SK-N-SH (cell line): Measurements from ENCODE around the gene ARHGEF17. TPM values are rescaled to one million over a fixed set of nuclear protein-coding genes. Genes with fewer than 3 reads are reported as not detected.

Source experiments
- CTCF ChIA-PET: fragments of 300-600, 350-600 bp; formaldehyde crosslinking; extraction: SDS; loops from one replicate; lab custom pipeline; 2021; lab: Yijun Ruan, JAX
- POLR2A ChIA-PET: fragments of 350-600 bp; sonication (Branson Sonifier 250); formaldehyde crosslinking; extraction: SDS; loops from one replicate; lab custom pipeline; 2020; ENCODE audit warnings: antibody characterized with exemption, inconsistent platforms; lab: Yijun Ruan, JAX
- DNase-seq: peaks from one replicate; pipeline ENCODE4 v3.0.0; 2012
- H2AFZ ChIP-seq: fragments of 200-600 bp; sonication (generic); 2 replicates; pipeline ENCODE4 v1.8.1; 2016; ENCODE audit warnings: antibody characterized with exemption, mild to moderate bottlenecking, low read depth
- H3F3A ChIP-seq: fragments of 200-600 bp; sonication (generic); replicated peaks from 2 replicates; pipeline ENCODE3; 2016; ENCODE audit warnings: antibody characterized with exemption, mild to moderate bottlenecking; ENCODE audit not compliant: insufficient read depth
- H3K27ac ChIP-seq, 2 experiments: fragments of 200-500 bp in 1 of 2; fragments of 200-600 bp in 1 of 2; sonication (Bioruptor generic) in 1 of 2; sonication (generic), shearing (Covaris generic) in 1 of 2; 2 replicates each; pipeline versions ENCODE4 v1.5.1 to v1.6.1; 2014 to 2016; ENCODE audit warnings: low read depth in 2 of 2, inconsistent platforms in 1 of 2, low read length in 1 of 2, mild to moderate bottlenecking in 1 of 2, mixed read lengths in 1 of 2
- H3K27me3 ChIP-seq: fragments of 200-600 bp; sonication (generic), shearing (Covaris generic); 2 replicates; pipeline ENCODE4 v1.6.1; 2016; ENCODE audit warnings: mixed run types; ENCODE audit not compliant: insufficient read depth
- H3K36me3 ChIP-seq, 2 experiments: fragments of 200-500 bp in 1 of 2; fragments of 200-600 bp in 1 of 2; sonication (Bioruptor generic) in 1 of 2; sonication (generic) in 1 of 2; replicated peaks in 1 of 2; 2 replicates each; pipeline versions ENCODE3 to v1.5.1; 2014 to 2016; ENCODE audit warnings: low read length in 1 of 2, mild to moderate bottlenecking in 1 of 2; ENCODE audit not compliant: insufficient read depth in 2 of 2, control insufficient read depth in 1 of 2
- H3K4me1 ChIP-seq, 2 experiments: fragments of 200-500 bp in 1 of 2; fragments of 200-600 bp in 1 of 2; sonication (Bioruptor generic) in 1 of 2; sonication (generic), shearing (Covaris generic) in 1 of 2; 2 replicates each; pipeline versions ENCODE4 v1.5.1 to v1.6.1; 2014 to 2016; ENCODE audit warnings: low read depth in 1 of 2, low read length in 1 of 2, mixed run types in 1 of 2; ENCODE audit not compliant: insufficient read depth in 2 of 2, control insufficient read depth in 1 of 2
- H3K4me2 ChIP-seq: fragments of 200-600 bp; sonication (generic), shearing (Covaris generic); 2 replicates; pipeline ENCODE4 v1.6.1; 2017; ENCODE audit warnings: mixed run types
- H3K4me3 ChIP-seq, 2 experiments: fragments of 200-500 bp in 1 of 2; fragments of 200-600 bp in 1 of 2; sonication (Bioruptor generic) in 1 of 2; sonication (generic), shearing (Covaris generic) in 1 of 2; 2 replicates each; pipeline versions ENCODE4 v1.5.1 to v1.8.1; 2014 to 2016; ENCODE audit warnings: low read depth in 2 of 2, inconsistent platforms in 1 of 2, low read length in 1 of 2, mild to moderate bottlenecking in 1 of 2, mixed read lengths in 1 of 2, moderate library complexity in 1 of 2
- H3K79me2 ChIP-seq: fragments of 200-600 bp; sonication (generic); 2 replicates; pipeline ENCODE4 v1.8.1; 2017; ENCODE audit warnings: mild to moderate bottlenecking; ENCODE audit not compliant: insufficient read depth
- H3K9ac ChIP-seq: fragments of 200-600 bp; sonication (generic); 2 replicates; pipeline ENCODE4 v1.6.1; 2017; ENCODE audit warnings: mixed run types
- H3K9me2 ChIP-seq: fragments of 200-600 bp; sonication (generic); 2 replicates; pipeline ENCODE4 v1.6.1; 2017; ENCODE audit warnings: mixed run types
- H3K9me3 ChIP-seq: fragments of 200-600 bp; sonication (generic); 2 replicates; pipeline ENCODE4 v1.6.1; 2017; ENCODE audit warnings: mixed run types, mild to moderate bottlenecking, moderate library complexity
- H4K20me1 ChIP-seq: fragments of 200-600 bp; sonication (generic); 2 replicates; pipeline ENCODE4 v1.6.1; 2017; ENCODE audit warnings: mild to moderate bottlenecking, mixed run types; ENCODE audit not compliant: insufficient read depth
- CHD2 ChIP-seq: fragments of 150-350 bp; IDR thresholded peaks from 2 replicates; pipeline ENCODE4 v1.6.1; 2018; ENCODE audit warnings: low read length; ENCODE audit not compliant: partially characterized antibody
- CTCF ChIP-seq: fragments of 200-600 bp; sonication (generic); IDR thresholded peaks from 2 replicates; pipeline ENCODE4 v1.6.1; 2017; ENCODE audit warnings: antibody characterized with exemption, mild to moderate bottlenecking, moderate library complexity
- ELF1 ChIP-seq: IDR thresholded peaks from 2 replicates; pipeline ENCODE4 v1.4.0; 2012
- EP300 ChIP-seq, 2 experiments: IDR thresholded peaks; 2 replicates each; pipeline versions ENCODE4 v1.4.0 to v1.6.1; 2012; ENCODE audit warnings: borderline replicate concordance in 1 of 2, low read depth in 1 of 2, low read length in 1 of 2
- FOXJ3 ChIP-seq: sonication (generic); formaldehyde crosslinking; IDR thresholded peaks from 2 replicates; pipeline ENCODE4 v1.5.1; 2020; ENCODE audit warnings: mild to moderate bottlenecking, missing genetic modification reagents
- FOXM1 ChIP-seq: IDR thresholded peaks from 2 replicates; pipeline ENCODE4 v1.4.0; 2012; ENCODE audit warnings: low read depth, mild to moderate bottlenecking
- GABPA ChIP-seq: IDR thresholded peaks from 2 replicates; pipeline ENCODE4 v1.4.0; 2012; ENCODE audit warnings: low read depth, mild to moderate bottlenecking
- JUND ChIP-seq: IDR thresholded peaks from 2 replicates; pipeline ENCODE4 v1.4.0; 2012
- MEF2A ChIP-seq: IDR thresholded peaks from 2 replicates; pipeline ENCODE4 v1.4.0; 2012; ENCODE audit warnings: low read depth, borderline replicate concordance
- NFIC ChIP-seq: IDR thresholded peaks from 2 replicates; pipeline ENCODE4 v1.4.0; 2012; ENCODE audit warnings: borderline replicate concordance
- NRF1 ChIP-seq: IDR thresholded peaks from 2 replicates; pipeline ENCODE4 v1.6.1; 2012; ENCODE audit warnings: low read depth, mild to moderate bottlenecking, low read length
- PBX3 ChIP-seq: IDR thresholded peaks from 2 replicates; pipeline ENCODE4; 2012
- POLR2AphosphoS5 ChIP-seq: IDR thresholded peaks from 2 replicates; pipeline ENCODE4 v1.6.1; 2012; ENCODE audit warnings: low read depth, low read length
- RCOR1 ChIP-seq: fragments of 150-350 bp; IDR thresholded peaks from 2 replicates; pipeline ENCODE4 v1.6.1; 2017; ENCODE audit warnings: antibody characterized with exemption, low read length
- REST ChIP-seq: IDR thresholded peaks from 2 replicates; pipeline ENCODE4 v1.6.1; 2012; ENCODE audit warnings: mild to moderate bottlenecking, low read depth, low read length, moderate library complexity
- SIN3A ChIP-seq: IDR thresholded peaks from 2 replicates; pipeline ENCODE4 v1.6.1; 2012; ENCODE audit warnings: low read depth, mild to moderate bottlenecking, low read length, moderate library complexity, borderline replicate concordance
- SMC3 ChIP-seq: IDR thresholded peaks from 2 replicates; pipeline ENCODE4 v1.6.1; 2012; ENCODE audit warnings: low read depth, low read length, improper control_type of control experiment
- TAF1 ChIP-seq: IDR thresholded peaks from 2 replicates; pipeline ENCODE4 v1.6.1; 2012; ENCODE audit warnings: low read depth, mild to moderate bottlenecking, low read length, moderate library complexity, borderline replicate concordance
- TCF12 ChIP-seq: IDR thresholded peaks from 2 replicates; pipeline ENCODE4 v1.4.0; 2012
- YY1 ChIP-seq: IDR thresholded peaks from 2 replicates; pipeline ENCODE4 v1.4.0; 2012; ENCODE audit warnings: low read depth, mild to moderate bottlenecking
- ZBTB33 ChIP-seq: IDR thresholded peaks from 2 replicates; pipeline ENCODE4 v1.4.0; 2012; ENCODE audit warnings: low read depth, borderline replicate concordance
- WGBS: methylation state at CpG from one replicate; pipeline ENCODE4 v1.1.6; 2017; ENCODE audit warnings: low lambda C conversion rate; 5-methylcytosine and 5-hydroxymethylcytosine counted together
- polyA plus RNA-seq, 3 experiments: library from polyadenylated mRNA; depleted of rRNA; stranded (reverse); fragments of >200 nt; gene quantifications; 2 replicates each; pipeline ENCODE4 v1.2.3, GENCODE V29; 2012

Gene ARHGEF17
- polyA plus RNA-seq, 1 of the 3 experiments (the other 2 are of a cell fraction), result 45.9 TPM

- WGBS, result 32% methylated on average over 8 of the region's 14 CpGs
- Histone ChIP-seq H3K9me3 (no peaks in the 10 kb centered on the region), H3K36me3 (peaks cover 0 to 13% of the 10 kb centered on the region in 2 experiments), H3K79me2 (peaks cover 98% of the 10 kb centered on the region), H3K9me2 (no peaks in the 10 kb centered on the region), H3F3A (peaks cover 55% of the 10 kb centered on the region), H3K27me3 (no peaks in the 10 kb centered on the region), H3K9ac (peak overlapping the region; percentile 65), H4K20me1 (peaks cover 11% of the 10 kb centered on the region; the same call in 1 of the 2 replicates), H2AFZ (no peak overlapping the region), H3K27ac (peak overlapping the region; percentile 92 to 98), H3K4me3 (peak overlapping the region in 1 of 2 experiments; percentile 33; a peak in 1 of 4 replicates), H3K4me2 (peak overlapping the region; percentile 75), H3K4me1 (peaks cover 79 to 84% of the 10 kb centered on the region in 2 experiments)
- POLR2A ChIA-PET, result no interaction called here
- DNase-seq, result peak; percentile 54
- CTCF ChIA-PET, result interaction anchor here (1.4 to 17.6 kb wide), 4 partner anchors 12 to 181 kb away, joined by 4 to 223 read pairs (median 28); partner anchors contain the start of genes ARHGEF17 and FCHSD2
- no peak for TF ChIP-seq RCOR1
- peak; percentile 41; the same call in 1 of the 2 replicates for TF ChIP-seq SIN3A
- TF ChIP-seq CTCF, result 0 out of 2 replicates have a peak, but pooled peaks have one; percentile 6
- no peak for TF ChIP-seq NRF1
- no peak for TF ChIP-seq FOXJ3 (CRISPR knock-in tag)
- peak; percentile 62 for TF ChIP-seq TCF12
- peak; percentile 56 for TF ChIP-seq NFIC
- TF ChIP-seq EP300 (IDR thresholded peaks at IDR 0.05; ENCODE audit: borderline replicate concordance in 1 of 2, low read depth in 1 of 2, low read length in 1 of 2), result peak in 1 of 2 experiments; percentile 39; a peak in 1 of 4 replicates
- TF ChIP-seq JUND, result no peak
- TF ChIP-seq MEF2A, result peak; percentile 98
- peak; percentile 33 for TF ChIP-seq PBX3
These were observed 15.4 kb downstream of the ARHGEF17 start for GRCh38 chr11:73323464-73323863.

- WGBS, result 98% methylated on average over 6 of the region's 9 CpGs
- no peaks in the 10 kb centered on the region for H3K27me3 ChIP-seq
- H4K20me1 ChIP-seq, result peaks cover 8% of the 10 kb centered on the region; the same call in 1 of the 2 replicates
- no peak overlapping the region for H2AFZ ChIP-seq
- H3F3A ChIP-seq, result peaks cover 55% of the 10 kb centered on the region
- H3K27ac ChIP-seq, result peak overlapping the region; percentile 92 to 98
- peaks cover 82 to 84% of the 10 kb centered on the region in 2 experiments for H3K4me1 ChIP-seq
- DNase-seq, result no peak
- POLR2A ChIA-PET, result no interaction called here
- CTCF ChIA-PET, result interaction anchor here (0.9 to 17.6 kb wide), 4 partner anchors 11 to 182 kb away, joined by 3 to 223 read pairs (median 26); partner anchors contain the start of genes ARHGEF17 and FCHSD2
- no peak overlapping the region for H3K4me3 ChIP-seq
- peaks cover 0 to 12% of the 10 kb centered on the region in 2 experiments for H3K36me3 ChIP-seq
- H3K9me3 ChIP-seq, result no peaks in the 10 kb centered on the region
- H3K9ac ChIP-seq, result peak overlapping the region; percentile 65
- H3K9me2 ChIP-seq, result no peaks in the 10 kb centered on the region
- H3K79me2 ChIP-seq, result peaks cover 94% of the 10 kb centered on the region
- H3K4me2 ChIP-seq, result peak overlapping the region; percentile 75
- no peak for TF ChIP-seq ZBTB33
- TF ChIP-seq CHD2, result no peak
- no peak for TF ChIP-seq REST
- TF ChIP-seq SMC3, result no peak
- TF ChIP-seq YY1, result no peak
- no peak for TF ChIP-seq ELF1
- no peak for TF ChIP-seq GABPA
- TF ChIP-seq FOXM1, result no peak
- TF ChIP-seq POLR2AphosphoS5, result no peak
- no peak for TF ChIP-seq JUND
- TF ChIP-seq TCF12, result no peak
- TF ChIP-seq TAF1, result no peak
These were observed 16.0 kb downstream of the ARHGEF17 start for GRCh38 chr11:73324116-73324515.
